Activated T-cell treated with anti-CD3 and anti-CD28 coated beads, Interleukin-2, amount 50 U/mL, for 4 hours (primary cell): ENCODE measurements around the gene ZNF608. TPM values are rescaled to one million over a fixed set of nuclear protein-coding genes. Genes with fewer than 3 reads are reported as not detected.

Experiments used
- ATAC-seq, 2 donors: fragments of 200-7000 bp; cut with Tn5 transposase; one replicate each; pipeline ENCODE4 v1.10.0; 2021
- DNase-seq: peaks from one replicate; pipeline ENCODE4 v3.0.0-alpha.2; 2020
- H3K27me3 Mint-ChIP-seq: one replicate; pipeline ENCODE4 v1.8.0; 2021; ENCODE audit warnings: low read depth, mixed read lengths
- H3K36me3 Mint-ChIP-seq: one replicate; pipeline ENCODE4 v1.8.0; 2022; ENCODE audit warnings: mixed read lengths; ENCODE audit not compliant: insufficient read depth
- H3K4me1 Mint-ChIP-seq: one replicate; pipeline ENCODE4 v1.8.0; 2021; ENCODE audit warnings: low read depth, mixed read lengths
- H3K4me3 Mint-ChIP-seq: one replicate; pipeline ENCODE4 v1.8.0; 2021; ENCODE audit warnings: mild to moderate bottlenecking, moderate library complexity, mixed read lengths
- H3K9me3 Mint-ChIP-seq: one replicate; pipeline ENCODE4 v1.8.0; 2021; ENCODE audit warnings: mixed read lengths
- total RNA-seq, 3 donors: library from RNA; stranded (reverse); gene quantifications; one replicate each; pipeline ENCODE4 v1.2.1, GENCODE V29; 2021

Gene ZNF608
- total RNA-seq, 3 donors from 2014 or later = 0.10 to 0.29 (median 0.16) TPM

GRCh38 chr5:124724357-124725039 lies 21.9 kb downstream of the ZNF608 start:
- H3K9me3 Mint-ChIP-seq = no peaks in the 10 kb centered on the region
- DNase-seq = no peak
- no peak for ATAC-seq
- no peaks in the 10 kb centered on the region for H3K27me3 Mint-ChIP-seq
- H3K4me1 Mint-ChIP-seq = no peaks in the 10 kb centered on the region
- no peak overlapping the region for H3K4me3 Mint-ChIP-seq
- H3K36me3 Mint-ChIP-seq = no peaks in the 10 kb centered on the region

DNA sequence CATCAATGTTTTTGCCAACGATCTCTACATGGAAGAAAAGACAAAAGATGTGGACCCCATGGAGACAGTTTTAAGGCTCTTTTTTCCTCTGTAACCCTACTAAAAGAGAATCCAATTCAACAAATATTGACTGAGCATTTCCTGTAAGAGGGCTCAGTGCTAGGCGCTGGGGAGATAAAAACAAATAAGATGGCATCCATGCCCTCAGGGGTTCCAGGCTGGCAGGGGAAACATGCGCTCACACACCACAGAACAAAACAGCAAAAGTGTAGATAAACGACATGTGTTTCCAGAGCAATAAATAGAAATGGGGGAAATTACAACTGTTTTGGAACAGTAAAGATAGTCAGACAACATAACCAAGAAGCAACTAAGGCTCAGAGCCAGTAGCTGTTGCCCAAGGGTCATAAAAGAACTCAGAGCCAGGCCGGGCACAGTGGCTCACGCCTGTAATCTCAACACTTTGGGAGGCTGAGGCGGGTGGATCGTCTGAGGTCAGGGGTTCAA lies 25.2 kb downstream of the ZNF608 start:
- ATAC-seq (no peak), DNase-seq (no peak)
- no peaks in the 10 kb centered on the region for H3K27me3 Mint-ChIP-seq
- no peak overlapping the region for H3K4me3 Mint-ChIP-seq
- H3K9me3 Mint-ChIP-seq = no peaks in the 10 kb centered on the region
- no peaks in the 10 kb centered on the region for H3K36me3 Mint-ChIP-seq
- no peaks in the 10 kb centered on the region for H3K4me1 Mint-ChIP-seq

- DNase-seq = no peak
- Mint-ChIP-seq H3K9me3 (no peaks in the 10 kb centered on the region), H3K27me3 (no peaks in the 10 kb centered on the region), H3K36me3 (no peaks in the 10 kb centered on the region), H3K4me3 (no peak overlapping the region), H3K4me1 (no peaks in the 10 kb centered on the region)
- no peak for ATAC-seq
Observed at GRCh38 chr5:124720593-124720992, 25.8 kb downstream of the ZNF608 start.

DNA sequence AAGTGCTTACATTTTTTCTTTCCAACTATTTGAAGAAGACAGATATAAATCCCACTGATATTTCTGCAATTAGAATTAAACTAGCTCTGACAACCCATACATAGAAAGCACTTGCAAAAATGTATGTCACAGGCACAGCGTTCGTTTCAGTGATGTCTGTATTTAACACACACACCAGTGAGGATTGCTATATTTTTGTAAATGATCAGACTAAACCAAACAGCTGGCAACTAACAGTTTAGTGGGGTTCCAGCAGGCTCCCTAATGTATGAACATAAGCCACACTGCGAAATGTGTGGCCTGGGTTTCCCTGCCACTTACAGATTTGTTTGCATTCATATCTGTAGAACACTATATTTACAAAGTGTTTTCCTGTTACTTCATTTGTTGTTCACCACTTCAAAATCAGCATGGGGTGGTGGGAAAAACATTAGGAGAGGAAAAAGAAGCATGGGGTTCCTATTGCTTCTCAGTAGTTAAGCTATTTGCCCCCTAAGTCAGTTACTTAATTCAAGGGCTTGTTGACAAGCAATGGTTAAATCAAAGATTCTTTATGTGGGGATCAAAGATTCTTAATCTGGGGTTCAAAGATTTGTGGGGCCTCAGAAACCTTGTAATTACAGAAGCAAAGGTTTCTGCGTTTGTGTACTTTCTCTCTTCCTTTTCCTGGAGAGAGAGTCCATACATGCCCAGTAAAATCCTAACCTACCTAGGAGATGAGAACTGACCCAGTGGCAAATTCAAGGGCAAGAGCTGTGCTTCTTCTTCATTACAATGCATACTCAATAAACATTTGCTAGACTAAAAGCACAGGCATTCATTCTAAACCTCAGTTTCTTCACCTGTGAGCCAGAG lies 27.1 kb downstream of the ZNF608 start:
- DNase-seq (no peak), ATAC-seq (no peak)
- no peaks in the 10 kb centered on the region for H3K9me3 Mint-ChIP-seq
- no peak overlapping the region for H3K4me3 Mint-ChIP-seq
- no peaks in the 10 kb centered on the region for H3K36me3 Mint-ChIP-seq
- no peaks in the 10 kb centered on the region for H3K27me3 Mint-ChIP-seq
- H3K4me1 Mint-ChIP-seq = no peaks in the 10 kb centered on the region

DNA sequence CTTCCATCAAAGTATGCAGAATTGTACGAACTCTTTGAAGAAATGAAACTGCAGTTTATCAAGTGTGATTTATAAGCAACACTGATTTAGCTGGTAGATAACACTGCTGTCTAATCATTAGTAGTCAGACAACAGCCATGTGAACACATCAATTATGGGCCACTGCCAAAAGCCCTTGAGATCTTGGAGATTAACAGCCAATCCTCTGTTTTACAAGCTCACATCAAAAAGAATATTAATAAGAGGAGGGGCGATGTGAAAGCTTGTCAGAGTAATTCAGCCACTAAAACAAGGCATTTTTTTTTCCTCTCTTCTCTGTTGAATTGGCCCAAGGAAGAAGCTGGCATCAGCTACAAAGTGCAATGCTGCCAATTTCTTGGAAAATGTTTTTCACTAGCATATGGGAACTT lies 28.1 kb downstream of the ZNF608 start:
- DNase-seq (no peak), ATAC-seq (no peak)
- H3K27me3 Mint-ChIP-seq = no peaks in the 10 kb centered on the region
- no peaks in the 10 kb centered on the region for H3K36me3 Mint-ChIP-seq
- H3K9me3 Mint-ChIP-seq = no peaks in the 10 kb centered on the region
- no peaks in the 10 kb centered on the region for H3K4me1 Mint-ChIP-seq
- H3K4me3 Mint-ChIP-seq = no peak overlapping the region

- H3K9me3 Mint-ChIP-seq = no peaks in the 10 kb centered on the region
- no peak overlapping the region for H3K4me3 Mint-ChIP-seq
- H3K27me3 Mint-ChIP-seq = no peaks in the 10 kb centered on the region
- ATAC-seq = no peak
- DNase-seq = no peak
- no peaks in the 10 kb centered on the region for H3K36me3 Mint-ChIP-seq
- no peaks in the 10 kb centered on the region for H3K4me1 Mint-ChIP-seq
Observed at GRCh38 chr5:124716169-124716568, 30.3 kb downstream of the ZNF608 start.

DNA sequence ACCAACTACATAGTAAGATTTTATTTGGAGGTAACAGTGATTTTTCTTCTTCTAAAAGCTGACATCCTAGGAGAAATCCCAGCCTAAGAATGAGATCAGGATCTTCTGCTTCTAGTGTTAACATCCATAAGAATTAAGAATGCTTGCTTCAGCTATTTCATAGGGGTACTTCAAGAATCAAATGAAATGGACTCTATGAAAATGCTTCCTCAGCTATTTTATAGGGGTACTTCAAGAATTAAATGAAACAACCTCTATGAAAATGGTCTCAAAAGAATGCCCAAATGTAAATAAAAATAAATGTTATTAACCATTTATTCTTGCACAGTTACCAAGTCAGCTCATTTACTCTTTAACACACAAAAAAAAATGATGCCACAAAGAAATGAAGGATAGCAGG lies 31.5 kb downstream of the ZNF608 start:
- no peak overlapping the region for H3K4me3 Mint-ChIP-seq
- H3K36me3 Mint-ChIP-seq = no peaks in the 10 kb centered on the region
- ATAC-seq (no peak), DNase-seq (no peak)
- H3K9me3 Mint-ChIP-seq = no peaks in the 10 kb centered on the region
- H3K27me3 Mint-ChIP-seq = no peaks in the 10 kb centered on the region
- no peaks in the 10 kb centered on the region for H3K4me1 Mint-ChIP-seq

GRCh38 chr5:124713595-124713994 lies 32.8 kb downstream of the ZNF608 start:
- Mint-ChIP-seq H3K9me3 (no peaks in the 10 kb centered on the region), H3K4me3 (no peak overlapping the region), H3K36me3 (no peaks in the 10 kb centered on the region), H3K4me1 (no peaks in the 10 kb centered on the region), H3K27me3 (no peaks in the 10 kb centered on the region)
- ATAC-seq (no peak), DNase-seq (no peak)

DNA sequence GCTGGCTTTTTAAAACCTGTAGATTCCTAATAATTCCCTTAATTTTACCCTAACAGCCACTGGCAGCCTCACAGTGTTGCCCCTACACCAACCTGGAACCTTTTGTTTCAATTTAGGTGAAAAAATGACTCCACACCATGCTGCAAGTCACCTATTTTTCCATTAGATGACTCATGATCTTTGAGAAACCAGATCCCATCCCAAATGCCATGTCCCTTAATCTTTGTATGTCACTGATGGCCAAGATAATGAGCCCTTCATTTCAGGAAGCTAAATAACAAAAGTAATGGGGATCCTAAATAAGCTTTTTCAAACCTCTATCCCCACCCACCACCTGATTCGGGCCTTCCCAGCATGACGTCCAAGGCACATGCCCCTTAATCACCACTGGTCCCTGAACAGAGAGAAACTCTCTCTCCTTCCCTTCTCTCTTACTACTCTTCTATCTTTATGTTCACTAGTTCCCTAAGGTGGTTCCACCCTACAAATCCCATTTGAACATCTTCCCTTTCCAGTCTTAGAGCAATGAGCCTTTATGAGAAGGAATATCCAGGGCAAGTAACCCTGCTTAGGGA lies 33.6 kb downstream of the ZNF608 start:
- H3K4me3 Mint-ChIP-seq = no peak overlapping the region
- DNase-seq = no peak
- no peaks in the 10 kb centered on the region for H3K36me3 Mint-ChIP-seq
- no peaks in the 10 kb centered on the region for H3K27me3 Mint-ChIP-seq
- no peaks in the 10 kb centered on the region for H3K9me3 Mint-ChIP-seq
- no peaks in the 10 kb centered on the region for H3K4me1 Mint-ChIP-seq
- ATAC-seq = no peak

GRCh38 chr5:124708086-124708485 lies 38.4 kb downstream of the ZNF608 start:
- no peaks in the 10 kb centered on the region for H3K36me3 Mint-ChIP-seq
- DNase-seq = no peak
- no peak for ATAC-seq
- peaks cover 3% of the 10 kb centered on the region for H3K27me3 Mint-ChIP-seq
- no peaks in the 10 kb centered on the region for H3K4me1 Mint-ChIP-seq
- no peaks in the 10 kb centered on the region for H3K9me3 Mint-ChIP-seq
- no peak overlapping the region for H3K4me3 Mint-ChIP-seq

- no peak for DNase-seq
- H3K4me3 Mint-ChIP-seq = no peak overlapping the region
- H3K9me3 Mint-ChIP-seq = no peaks in the 10 kb centered on the region
- ATAC-seq = no peak
- H3K36me3 Mint-ChIP-seq = no peaks in the 10 kb centered on the region
- H3K4me1 Mint-ChIP-seq = no peaks in the 10 kb centered on the region
- peaks cover 3% of the 10 kb centered on the region for H3K27me3 Mint-ChIP-seq
Observed at GRCh38 chr5:124707520-124707919, 38.9 kb downstream of the ZNF608 start.

- DNase-seq = no peak
- no peak for ATAC-seq
- Mint-ChIP-seq H3K27me3 (peaks cover 3% of the 10 kb centered on the region), H3K9me3 (no peaks in the 10 kb centered on the region), H3K4me3 (no peak overlapping the region), H3K4me1 (no peaks in the 10 kb centered on the region), H3K36me3 (no peaks in the 10 kb centered on the region)
Observed at GRCh38 chr5:124706729-124707361, 39.6 kb downstream of the ZNF608 start.

DNA sequence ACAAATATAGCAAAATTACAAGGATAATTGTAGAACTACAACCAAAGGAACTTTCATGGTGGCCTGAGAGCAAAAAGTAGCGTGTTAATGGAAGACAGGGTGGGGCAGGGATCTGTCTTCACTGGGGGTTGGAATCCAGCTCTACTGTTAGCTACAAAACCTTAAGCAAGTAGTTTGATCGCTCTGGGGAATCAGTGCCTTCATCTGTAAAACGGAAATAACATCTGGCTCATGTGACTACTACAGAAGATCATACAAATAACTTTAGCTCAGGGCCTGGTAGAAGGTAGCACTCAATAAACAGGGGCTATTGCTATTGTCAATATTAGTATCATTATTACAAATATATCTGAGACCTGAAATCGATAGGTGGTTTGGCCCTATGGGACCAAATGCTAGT lies 40.4 kb downstream of the ZNF608 start:
- H3K27me3 Mint-ChIP-seq = peaks cover 3% of the 10 kb centered on the region
- DNase-seq = no peak
- H3K4me3 Mint-ChIP-seq = no peak overlapping the region
- H3K9me3 Mint-ChIP-seq = no peaks in the 10 kb centered on the region
- H3K36me3 Mint-ChIP-seq = no peaks in the 10 kb centered on the region
- no peaks in the 10 kb centered on the region for H3K4me1 Mint-ChIP-seq
- no peak for ATAC-seq

DNA sequence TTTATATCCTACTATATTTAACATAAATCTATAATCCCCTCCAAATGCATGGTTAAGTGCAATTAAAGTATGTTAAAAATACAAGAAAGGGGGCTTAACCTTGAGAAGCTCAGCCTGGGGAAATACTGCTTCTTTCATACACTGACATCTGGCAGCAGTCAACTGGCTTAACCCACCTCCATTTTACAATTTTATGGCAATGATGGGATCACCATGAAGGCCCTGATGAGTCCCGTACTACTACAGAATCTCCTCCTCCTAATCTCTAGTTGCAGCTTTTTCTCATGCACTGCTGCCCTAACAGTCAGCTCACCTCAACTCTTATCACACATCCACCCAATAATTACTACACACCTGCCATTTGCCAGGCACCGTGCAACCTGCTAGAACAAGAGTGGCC lies 40.9 kb downstream of the ZNF608 start:
- H3K4me3 Mint-ChIP-seq = no peak overlapping the region
- no peaks in the 10 kb centered on the region for H3K36me3 Mint-ChIP-seq
- peaks cover 3% of the 10 kb centered on the region for H3K27me3 Mint-ChIP-seq
- H3K9me3 Mint-ChIP-seq = no peaks in the 10 kb centered on the region
- H3K4me1 Mint-ChIP-seq = no peaks in the 10 kb centered on the region
- DNase-seq (no peak), ATAC-seq (no peak)
